Measurements from ENCODE around the gene GRID1. TPM values are rescaled to one million over a fixed set of nuclear protein-coding genes. Genes with fewer than 3 reads are reported as not detected.

The GRID1 gene
- total RNA-seq, 1 donor from 2014 or later, result 0.75 TPM

GRCh38 chr10:86104611-86105145 lies 261.9 kb downstream of the GRID1 start:
- H3K4me3 ChIP-seq (ENCODE audit: insufficient read depth, low read depth, low read length), result no peak overlapping the region
- peaks cover 2% of the 10 kb centered on the region for H3K9me3 Mint-ChIP-seq (ENCODE audit: unreplicated experiment)
- no peak for DNase-seq (ENCODE audit: low read depth)
- H3K27ac Mint-ChIP-seq (ENCODE audit: unreplicated experiment), result no peak overlapping the region
- no peaks in the 10 kb centered on the region for H3K27me3 ChIP-seq (ENCODE audit: insufficient read depth, low read length)
- no peaks in the 10 kb centered on the region for H4K20me1 ChIP-seq (ENCODE audit: insufficient read depth, low read length)
- FAIRE-seq, result no peak
- H3K9me3 ChIP-seq (ENCODE audit: insufficient read depth, low read depth, low read length), result peaks cover 2% of the 10 kb centered on the region
- H3K4me1 Mint-ChIP-seq (ENCODE audit: low read depth, unreplicated experiment), result no peaks in the 10 kb centered on the region
- no peaks in the 10 kb centered on the region for H3K36me3 Mint-ChIP-seq (ENCODE audit: low read depth, unreplicated experiment)
- no peak overlapping the region for H2AFZ ChIP-seq (ENCODE audit: low read depth, low read length)
- H3K4me1 ChIP-seq (ENCODE audit: insufficient read depth, low read length), result no peaks in the 10 kb centered on the region
- no peak overlapping the region for H3K4me2 ChIP-seq (ENCODE audit: low read length)
- H3K36me3 ChIP-seq (ENCODE audit: insufficient read depth, low read length), result no peaks in the 10 kb centered on the region
- no peak overlapping the region for H3K27ac ChIP-seq (ENCODE audit: low read depth, low read length)
- H3K4me3 Mint-ChIP-seq (ENCODE audit: unreplicated experiment), result no peak overlapping the region
- H3K27me3 Mint-ChIP-seq (ENCODE audit: low read depth, unreplicated experiment), result peaks cover 18% of the 10 kb centered on the region
- no peak for TF ChIP-seq CTCF (IDR thresholded peaks at IDR 0.05; ENCODE audit: insufficient read depth, low read depth, low read length)
- TF ChIP-seq EZH2 (IDR thresholded peaks at IDR 0.05; ENCODE audit: insufficient read depth, low read length), result no peak
- H3K9ac ChIP-seq (ENCODE audit: low read length), result no peak overlapping the region
- no peaks in the 10 kb centered on the region for H3K79me2 ChIP-seq (ENCODE audit: insufficient read depth, low read length)

GRCh38 chr10:86104156-86104555 lies 262.4 kb downstream of the GRID1 start:
- Mint-ChIP-seq H3K27ac (ENCODE audit: unreplicated experiment) (no peak overlapping the region), H3K4me3 (ENCODE audit: unreplicated experiment) (no peak overlapping the region), H3K27me3 (ENCODE audit: low read depth, unreplicated experiment) (peaks cover 19% of the 10 kb centered on the region), H3K4me1 (ENCODE audit: low read depth, unreplicated experiment) (no peaks in the 10 kb centered on the region), H3K36me3 (ENCODE audit: low read depth, unreplicated experiment) (no peaks in the 10 kb centered on the region), H3K9me3 (ENCODE audit: unreplicated experiment) (peaks cover 2% of the 10 kb centered on the region)
- Histone ChIP-seq H3K27me3 (ENCODE audit: insufficient read depth, low read length) (no peaks in the 10 kb centered on the region), H3K9ac (ENCODE audit: low read length) (no peak overlapping the region), H3K4me3 (ENCODE audit: insufficient read depth, low read depth, low read length) (no peak overlapping the region), H2AFZ (ENCODE audit: low read depth, low read length) (no peak overlapping the region), H3K9me3 (ENCODE audit: insufficient read depth, low read depth, low read length) (peaks cover 2% of the 10 kb centered on the region), H3K27ac (ENCODE audit: low read depth, low read length) (no peak overlapping the region), H3K4me2 (ENCODE audit: low read length) (no peak overlapping the region), H3K4me1 (ENCODE audit: insufficient read depth, low read length) (no peaks in the 10 kb centered on the region), H3K36me3 (ENCODE audit: insufficient read depth, low read length) (no peaks in the 10 kb centered on the region), H3K79me2 (ENCODE audit: insufficient read depth, low read length) (no peaks in the 10 kb centered on the region), H4K20me1 (ENCODE audit: insufficient read depth, low read length) (no peaks in the 10 kb centered on the region)
- TF ChIP-seq CTCF (IDR thresholded peaks at IDR 0.05; ENCODE audit: insufficient read depth, low read depth, low read length) (no peak), EZH2 (IDR thresholded peaks at IDR 0.05; ENCODE audit: insufficient read depth, low read length) (no peak)
- no peak for DNase-seq (ENCODE audit: low read depth)
- FAIRE-seq, result no peak

GRCh38 chr10:86103391-86104101 lies 263.0 kb downstream of the GRID1 start:
- TF ChIP-seq EZH2 (IDR thresholded peaks at IDR 0.05; ENCODE audit: insufficient read depth, low read length) (no peak), CTCF (IDR thresholded peaks at IDR 0.05; ENCODE audit: insufficient read depth, low read depth, low read length) (no peak)
- H3K4me1 ChIP-seq (ENCODE audit: insufficient read depth, low read length), result no peaks in the 10 kb centered on the region
- no peak overlapping the region for H2AFZ ChIP-seq (ENCODE audit: low read depth, low read length)
- H3K4me3 ChIP-seq (ENCODE audit: insufficient read depth, low read depth, low read length), result no peak overlapping the region
- no peak overlapping the region for H3K4me3 Mint-ChIP-seq (ENCODE audit: unreplicated experiment)
- no peaks in the 10 kb centered on the region for H3K27me3 ChIP-seq (ENCODE audit: insufficient read depth, low read length)
- H3K4me1 Mint-ChIP-seq (ENCODE audit: low read depth, unreplicated experiment), result no peaks in the 10 kb centered on the region
- H3K9ac ChIP-seq (ENCODE audit: low read length), result no peak overlapping the region
- H3K36me3 ChIP-seq (ENCODE audit: insufficient read depth, low read length), result no peaks in the 10 kb centered on the region
- no peaks in the 10 kb centered on the region for H3K79me2 ChIP-seq (ENCODE audit: insufficient read depth, low read length)
- H3K9me3 Mint-ChIP-seq (ENCODE audit: unreplicated experiment), result peaks cover 2% of the 10 kb centered on the region
- H3K4me2 ChIP-seq (ENCODE audit: low read length), result no peak overlapping the region
- DNase-seq (ENCODE audit: low read depth) (no peak), FAIRE-seq (no peak)
- H3K36me3 Mint-ChIP-seq (ENCODE audit: low read depth, unreplicated experiment), result no peaks in the 10 kb centered on the region
- H4K20me1 ChIP-seq (ENCODE audit: insufficient read depth, low read length), result no peaks in the 10 kb centered on the region
- H3K27ac ChIP-seq (ENCODE audit: low read depth, low read length), result no peak overlapping the region
- H3K27me3 Mint-ChIP-seq (ENCODE audit: low read depth, unreplicated experiment), result peaks cover 18% of the 10 kb centered on the region
- no peak overlapping the region for H3K27ac Mint-ChIP-seq (ENCODE audit: unreplicated experiment)
- peaks cover 2% of the 10 kb centered on the region for H3K9me3 ChIP-seq (ENCODE audit: insufficient read depth, low read depth, low read length)
